Measurements from ENCODE around the gene ZNF302.

DNA sequence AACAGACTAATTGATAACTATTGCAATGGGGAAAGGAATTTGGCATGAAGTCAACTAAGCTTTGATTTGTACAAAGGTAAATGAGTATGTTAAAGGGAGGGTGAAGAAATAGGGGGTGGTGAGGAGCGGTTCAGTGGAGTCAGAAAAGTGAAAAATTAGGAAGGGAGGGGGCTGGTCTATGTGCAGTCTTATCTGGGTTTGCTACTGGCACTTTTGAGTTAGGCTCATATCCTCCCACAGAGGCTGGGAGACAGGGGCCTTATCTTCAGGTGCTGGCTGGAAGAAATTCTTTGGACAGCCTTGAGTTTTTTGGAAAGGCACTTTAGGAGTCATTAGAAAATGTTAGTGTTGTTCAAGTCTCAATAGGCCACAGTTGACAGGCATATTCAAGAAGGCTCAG lies 11.1 kb downstream of the ZNF302 start:
- no peak for TF ChIP-seq POLR2A (IDR thresholded peaks at IDR 0.05)
- TF ChIP-seq, protein P1, sequence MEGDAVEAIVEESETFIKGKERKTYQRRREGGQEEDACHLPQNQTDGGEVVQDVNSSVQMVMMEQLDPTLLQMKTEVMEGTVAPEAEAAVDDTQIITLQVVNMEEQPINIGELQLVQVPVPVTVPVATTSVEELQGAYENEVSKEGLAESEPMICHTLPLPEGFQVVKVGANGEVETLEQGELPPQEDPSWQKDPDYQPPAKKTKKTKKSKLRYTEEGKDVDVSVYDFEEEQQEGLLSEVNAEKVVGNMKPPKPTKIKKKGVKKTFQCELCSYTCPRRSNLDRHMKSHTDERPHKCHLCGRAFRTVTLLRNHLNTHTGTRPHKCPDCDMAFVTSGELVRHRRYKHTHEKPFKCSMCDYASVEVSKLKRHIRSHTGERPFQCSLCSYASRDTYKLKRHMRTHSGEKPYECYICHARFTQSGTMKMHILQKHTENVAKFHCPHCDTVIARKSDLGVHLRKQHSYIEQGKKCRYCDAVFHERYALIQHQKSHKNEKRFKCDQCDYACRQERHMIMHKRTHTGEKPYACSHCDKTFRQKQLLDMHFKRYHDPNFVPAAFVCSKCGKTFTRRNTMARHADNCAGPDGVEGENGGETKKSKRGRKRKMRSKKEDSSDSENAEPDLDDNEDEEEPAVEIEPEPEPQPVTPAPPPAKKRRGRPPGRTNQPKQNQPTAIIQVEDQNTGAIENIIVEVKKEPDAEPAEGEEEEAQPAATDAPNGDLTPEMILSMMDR (IDR thresholded peaks at IDR 0.05): no peak
